Measurements from ENCODE around the gene ARL4A.

GRCh38 chr7:12647364-12648219, 39.8 kb upstream of the ARL4A start:
- TF ChIP-seq CTCF (conservative IDR thresholded peaks at IDR 0.05; ENCODE audit: low read depth, low read length) (no peak), EZH2 (IDR thresholded peaks at IDR 0.05; ENCODE audit: borderline replicate concordance, low read depth, low read length, poor library complexity, severe bottlenecking) (no peak)
